HepG2 (cell line): ENCODE data around the gene LTC4S. TPM values are rescaled to one million over a fixed set of nuclear protein-coding genes. Genes with fewer than 3 reads are reported as not detected.

Experiments
- ATAC-seq: fragments of 200-7000 bp; cut with Tn5 transposase; 3 replicates; pipeline ENCODE4 v1.9.1; 2020; ENCODE audit warnings: mild to moderate bottlenecking, moderate library complexity
- BruUV-seq: library from RNA; stranded (reverse); fragments of 400-500 nt; replicated peaks from 2 replicates; lab custom pipeline; 2021; lab: Mats Ljungman, UMichigan
- CTCF ChIA-PET: fragments of 300-600 bp; formaldehyde crosslinking; extraction: SDS; loops from one replicate; lab custom pipeline; 2021; ENCODE audit warnings: low total read pairs, inconsistent platforms, low intra/inter-chr PET ratio; lab: Yijun Ruan, JAX
- POLR2A ChIA-PET: fragments of 350-600 bp; sonication (Branson Sonifier 250); formaldehyde crosslinking; loops from one replicate; lab custom pipeline; 2020; ENCODE audit warnings: antibody characterized with exemption, inconsistent platforms; lab: Yijun Ruan, JAX
- DNase-seq: peaks from one replicate; pipeline ENCODE4 v3.0.0-alpha.2; 2015; ENCODE audit warnings: low spot score
- FAIRE-seq: peaks from 3 replicates; lab custom pipeline; 2011; peaks lifted over from hg19 to GRCh38; lab: Jason Lieb, UNC
- H2AFZ ChIP-seq: one replicate; pipeline ENCODE4 v1.6.1; 2011; ENCODE audit warnings: low read length, inconsistent platforms
- H3K27ac ChIP-seq: fragments of 300-600 bp; 3 replicates; pipeline ENCODE4 v1.8.0; 2011; ENCODE audit warnings: mixed run types, mild to moderate bottlenecking, mixed read lengths, low read length, inconsistent platforms; ENCODE audit not compliant: insufficient read depth; ENCODE audit errors: extremely low read length
- H3K27me3 ChIP-seq, 2 experiments: fragments of 200-600 bp in 1 of 2; 2 replicates in 1 of 2; 3 replicates in 1 of 2; pipeline versions ENCODE4 v1.6.0 to v1.8.0; 2011; ENCODE audit warnings: low read length in 2 of 2, mild to moderate bottlenecking in 2 of 2, moderate library complexity in 2 of 2, inconsistent platforms in 1 of 2; ENCODE audit not compliant: insufficient read depth in 2 of 2, control insufficient read depth in 1 of 2
- H3K36me3 ChIP-seq, 2 experiments: fragments of 200-600 bp in 1 of 2; replicated peaks in 1 of 2; 2 replicates in 1 of 2; 3 replicates in 1 of 2; pipeline versions ENCODE4 v1.5.1 to v1.8.0; 2011; ENCODE audit warnings: low read length in 2 of 2, inconsistent platforms in 1 of 2; ENCODE audit not compliant: insufficient read depth in 2 of 2, control insufficient read depth in 1 of 2
- H3K4me1 ChIP-seq: 2 replicates; pipeline ENCODE4 v1.5.1; 2012; ENCODE audit warnings: low read length, inconsistent platforms; ENCODE audit not compliant: insufficient read depth
- H3K4me2 ChIP-seq: 2 replicates; pipeline ENCODE4 v1.6.0; 2011; ENCODE audit warnings: low read depth, low read length, inconsistent platforms
- H3K4me3 ChIP-seq, 3 experiments: fragments of 200-600 bp in 1 of 3; sonication (generic), shearing (Covaris generic) in 1 of 3; replicated peaks in 1 of 3; 2 replicates each; pipeline ENCODE4 v1.5.1; 2011 to 2016; ENCODE audit warnings: low read length in 3 of 3, inconsistent platforms in 2 of 3, low read depth in 2 of 3, mild to moderate bottlenecking in 2 of 3, control low read depth in 1 of 3, mixed read lengths in 1 of 3; ENCODE audit not compliant: insufficient read depth in 1 of 3
- H3K79me2 ChIP-seq: one replicate; pipeline ENCODE4 v1.6.1; 2011; ENCODE audit warnings: low read length, inconsistent platforms; ENCODE audit not compliant: insufficient read depth
- H3K9ac ChIP-seq: 2 replicates; pipeline ENCODE4 v1.6.0; 2011; ENCODE audit warnings: mild to moderate bottlenecking, low read depth, low read length, inconsistent platforms; ENCODE audit not compliant: insufficient read depth
- H3K9me3 ChIP-seq: 2 replicates; pipeline ENCODE4 v1.5.1; 2012; ENCODE audit warnings: mild to moderate bottlenecking, low read length
- H4K20me1 ChIP-seq: 2 replicates; pipeline ENCODE4 v1.6.0; 2011; ENCODE audit warnings: inconsistent platforms, mild to moderate bottlenecking, low read length, moderate library complexity; ENCODE audit not compliant: insufficient read depth
- BCL3 ChIP-seq: sonication (generic); formaldehyde crosslinking; IDR thresholded peaks from 2 replicates; pipeline ENCODE4 v1.5.1; 2020; ENCODE audit warnings: mild to moderate bottlenecking, missing genetic modification reagents, moderate library complexity
- HNF1A ChIP-seq, 2 experiments: sonication (generic) in 1 of 2; formaldehyde crosslinking in 1 of 2; IDR thresholded peaks; 2 replicates each; pipeline versions ENCODE4 v1.4.0 to v1.6.1; 2016 to 2020; ENCODE audit warnings: borderline replicate concordance in 1 of 2, low read depth in 1 of 2, mild to moderate bottlenecking in 1 of 2, missing genetic modification reagents in 1 of 2
- MYC ChIP-seq: sonication (generic); formaldehyde crosslinking; IDR thresholded peaks from 2 replicates; pipeline ENCODE4 v1.9.0; 2021; ENCODE audit warnings: missing genetic modification reagents, borderline replicate concordance
- POLR2G ChIP-seq: fragments of 200-400 bp; formaldehyde crosslinking; IDR thresholded peaks from 2 replicates; pipeline ENCODE4 v1.6.1; 2018; ENCODE audit warnings: mild to moderate bottlenecking, low read depth, low read length, moderate library complexity
- SIX4 ChIP-seq: sonication (generic); formaldehyde crosslinking; IDR thresholded peaks from 2 replicates; pipeline ENCODE4 v1.4.0; 2020; ENCODE audit warnings: missing genetic modification reagents
- SNAPC5 ChIP-seq: sonication (generic); formaldehyde crosslinking; IDR thresholded peaks from 2 replicates; pipeline ENCODE4 v1.8.1; 2023; ENCODE audit warnings: mild to moderate bottlenecking, missing genetic modification reagents, borderline replicate concordance
- ZNF142 ChIP-seq: sonication (generic); formaldehyde crosslinking; IDR thresholded peaks from 2 replicates; pipeline ENCODE4 v1.4.0; 2020; ENCODE audit warnings: missing genetic modification reagents
- ZNF30 ChIP-seq: sonication (generic); formaldehyde crosslinking; IDR thresholded peaks from 2 replicates; pipeline ENCODE4 v1.5.0; 2020; ENCODE audit warnings: mild to moderate bottlenecking, missing genetic modification reagents
- ZNF331 ChIP-seq: sonication (generic); formaldehyde crosslinking; IDR thresholded peaks from 2 replicates; pipeline ENCODE4 v1.4.0; 2020; ENCODE audit warnings: missing genetic modification reagents
- ZNF33B ChIP-seq: sonication (generic); formaldehyde crosslinking; IDR thresholded peaks from 2 replicates; pipeline ENCODE4 v1.5.1; 2020; ENCODE audit warnings: mild to moderate bottlenecking, missing genetic modification reagents
- ZNF619 ChIP-seq: sonication (generic); formaldehyde crosslinking; IDR thresholded peaks from 2 replicates; pipeline ENCODE4 v1.4.0; 2020; ENCODE audit warnings: mild to moderate bottlenecking, missing genetic modification reagents
- WGBS: methylation state at CpG from one replicate; pipeline ENCODE4 v1.1.6; 2017; ENCODE audit warnings: low lambda C conversion rate; 5-methylcytosine and 5-hydroxymethylcytosine counted together
- in situ Hi-C: cut with HindIII; loops from 2 replicates; pipeline ENCODE4 v1.10.0; 2017; ENCODE audit warnings: low pct_unique_long_range_greater_than_20kb; ENCODE audit not compliant: extremely low pct_ligation_motif_present
- intact Hi-C: fragments of 100-400 bp; cut with micrococcal nuclease; formaldehyde crosslinking; loops from one replicate; pipeline ENCODE4 v1.10.0; 2022; ENCODE audit not compliant: unreplicated experiment
- polyA plus RNA-seq, 8 experiments: library from polyadenylated mRNA; depleted of rRNA in 3 of 8; stranded (reverse) in 7 of 8; unstranded in 1 of 8; fragments of >200 nt; fragmentation: Illumina TruSeq in 4 of 8; extraction: Trizol in 4 of 8; gene quantifications; 2 replicates each; pipeline versions ENCODE4 v1.2.1 to v1.2.3, GENCODE V29; 2011 to 2016; ENCODE audit warnings: low read depth in 4 of 8, missing spikeins in 1 of 8, mixed read lengths in 1 of 8; ENCODE audit not compliant: insufficient read depth in 1 of 8
- total RNA-seq, 5 experiments: library from RNA; depleted of rRNA; stranded (reverse); fragments of >200 nt; fragmentation: Illumina TruSeq; extraction: Trizol; gene quantifications; 2 replicates each; pipeline ENCODE4 v1.2.3, GENCODE V29; 2016; ENCODE audit warnings: low read depth in 1 of 5

The LTC4S gene
- total and polyA plus RNA-seq, 2 of the 13 experiments (the other 11 are each of a cell fraction or from before 2014, with no cell fraction given): 0.35 TPM; not detected in 1

GRCh38 chr5:179794575-179794974 lies 789 bp downstream of the LTC4S start:
- Histone ChIP-seq H3K4me3 (peak overlapping the region in 1 of 3 experiments; percentile 76; a peak in 2 of 6 replicates), H3K9ac (peak overlapping the region; percentile 35; the same call in 1 of the 2 replicates), H3K36me3 (peaks cover 12 to 18% of the 10 kb centered on the region in 2 experiments; a peak in 4 of 5 replicates), H2AFZ (no peak overlapping the region), H3K4me1 (peaks cover 39% of the 10 kb centered on the region), H3K4me2 (peak overlapping the region; percentile 86), H3K79me2 (no peaks in the 10 kb centered on the region), H3K27me3 (no peaks in the 10 kb centered on the region), H3K9me3 (no peaks in the 10 kb centered on the region), H4K20me1 (no peaks in the 10 kb centered on the region), H3K27ac (no peak overlapping the region)
- BruUV-seq: no TSS peak
- in situ Hi-C loops (no loop called here), intact Hi-C loops (no loop called here)
- ChIA-PET CTCF (interaction anchor here (2.5 kb wide), 1 partner anchor 32 kb away, joined by 11 read pairs; no protein-coding TSS in a partner anchor), POLR2A (interaction anchor here (2.1 to 2.3 kb wide), 3 partner anchors 26 to 171 kb away, joined by 5 to 11 read pairs (median 9); partner anchors contain the start of genes HNRNPH1 and SQSTM1)
- DNase-seq (no peak), ATAC-seq (peak; percentile 5), FAIRE-seq (no peak)
- whole genome bisulfite sequencing: no CpG with 5 or more reads among the region's 3 CpGs
- TF ChIP-seq ZNF142 (no peak), HNF1A (IDR thresholded peaks at IDR 0.05; ENCODE audit: low read depth) (no peak), HNF1A (CRISPR knock-in tag; IDR thresholded peaks at IDR 0.05; ENCODE audit: borderline replicate concordance) (no peak), ZNF30 (no peak), ZNF619 (CRISPR knock-in tag) (0 out of 2 replicates have a peak, but pooled peaks have one; percentile 12), SIX4 (no peak), MYC (CRISPR knock-in tag) (0 out of 2 replicates have a peak, but pooled peaks have one; percentile 3), ZNF331 (CRISPR knock-in tag) (no peak), ZNF33B (0 out of 2 replicates have a peak, but pooled peaks have one; percentile 28), SNAPC5 (no peak), BCL3 (CRISPR knock-in tag) (0 out of 2 replicates have a peak, but pooled peaks have one; percentile 63), POLR2G (0 out of 2 replicates have a peak, but pooled peaks have one; percentile 2)
